ENCODE data around the gene NFE2L1.

GRCh38 chr17:48004983-48005382 is 43.2 kb upstream of the NFE2L1 start:
- TF ChIP-seq, protein P1, sequence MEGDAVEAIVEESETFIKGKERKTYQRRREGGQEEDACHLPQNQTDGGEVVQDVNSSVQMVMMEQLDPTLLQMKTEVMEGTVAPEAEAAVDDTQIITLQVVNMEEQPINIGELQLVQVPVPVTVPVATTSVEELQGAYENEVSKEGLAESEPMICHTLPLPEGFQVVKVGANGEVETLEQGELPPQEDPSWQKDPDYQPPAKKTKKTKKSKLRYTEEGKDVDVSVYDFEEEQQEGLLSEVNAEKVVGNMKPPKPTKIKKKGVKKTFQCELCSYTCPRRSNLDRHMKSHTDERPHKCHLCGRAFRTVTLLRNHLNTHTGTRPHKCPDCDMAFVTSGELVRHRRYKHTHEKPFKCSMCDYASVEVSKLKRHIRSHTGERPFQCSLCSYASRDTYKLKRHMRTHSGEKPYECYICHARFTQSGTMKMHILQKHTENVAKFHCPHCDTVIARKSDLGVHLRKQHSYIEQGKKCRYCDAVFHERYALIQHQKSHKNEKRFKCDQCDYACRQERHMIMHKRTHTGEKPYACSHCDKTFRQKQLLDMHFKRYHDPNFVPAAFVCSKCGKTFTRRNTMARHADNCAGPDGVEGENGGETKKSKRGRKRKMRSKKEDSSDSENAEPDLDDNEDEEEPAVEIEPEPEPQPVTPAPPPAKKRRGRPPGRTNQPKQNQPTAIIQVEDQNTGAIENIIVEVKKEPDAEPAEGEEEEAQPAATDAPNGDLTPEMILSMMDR (IDR thresholded peaks at IDR 0.05): no peak
- TF ChIP-seq POLR2AphosphoS5 (IDR thresholded peaks at IDR 0.05; ENCODE audit: low read depth, low read length): no peak
- no peak for TF ChIP-seq USF2 (IDR thresholded peaks at IDR 0.05; ENCODE audit: borderline replicate concordance, low read depth, low read length)
- TF ChIP-seq GABPA (IDR thresholded peaks at IDR 0.05; ENCODE audit: low read depth): no peak
- TF ChIP-seq, protein P2, sequence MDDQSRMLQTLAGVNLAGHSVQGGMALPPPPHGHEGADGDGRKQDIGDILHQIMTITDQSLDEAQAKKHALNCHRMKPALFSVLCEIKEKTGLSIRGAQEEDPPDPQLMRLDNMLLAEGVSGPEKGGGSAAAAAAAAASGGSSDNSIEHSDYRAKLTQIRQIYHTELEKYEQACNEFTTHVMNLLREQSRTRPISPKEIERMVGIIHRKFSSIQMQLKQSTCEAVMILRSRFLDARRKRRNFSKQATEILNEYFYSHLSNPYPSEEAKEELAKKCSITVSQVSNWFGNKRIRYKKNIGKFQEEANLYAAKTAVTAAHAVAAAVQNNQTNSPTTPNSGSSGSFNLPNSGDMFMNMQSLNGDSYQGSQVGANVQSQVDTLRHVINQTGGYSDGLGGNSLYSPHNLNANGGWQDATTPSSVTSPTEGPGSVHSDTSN (IDR thresholded peaks at IDR 0.05): no peak
- TF ChIP-seq RFX5 (IDR thresholded peaks at IDR 0.05; ENCODE audit: low read length): no peak
- TF ChIP-seq EZH2phosphoT487 (IDR thresholded peaks at IDR 0.05; ENCODE audit: borderline replicate concordance, low read depth): no peak
- TF ChIP-seq TAF1 (IDR thresholded peaks at IDR 0.05; ENCODE audit: borderline replicate concordance, low read depth, low read length): no peak
- TF ChIP-seq, protein P3, sequence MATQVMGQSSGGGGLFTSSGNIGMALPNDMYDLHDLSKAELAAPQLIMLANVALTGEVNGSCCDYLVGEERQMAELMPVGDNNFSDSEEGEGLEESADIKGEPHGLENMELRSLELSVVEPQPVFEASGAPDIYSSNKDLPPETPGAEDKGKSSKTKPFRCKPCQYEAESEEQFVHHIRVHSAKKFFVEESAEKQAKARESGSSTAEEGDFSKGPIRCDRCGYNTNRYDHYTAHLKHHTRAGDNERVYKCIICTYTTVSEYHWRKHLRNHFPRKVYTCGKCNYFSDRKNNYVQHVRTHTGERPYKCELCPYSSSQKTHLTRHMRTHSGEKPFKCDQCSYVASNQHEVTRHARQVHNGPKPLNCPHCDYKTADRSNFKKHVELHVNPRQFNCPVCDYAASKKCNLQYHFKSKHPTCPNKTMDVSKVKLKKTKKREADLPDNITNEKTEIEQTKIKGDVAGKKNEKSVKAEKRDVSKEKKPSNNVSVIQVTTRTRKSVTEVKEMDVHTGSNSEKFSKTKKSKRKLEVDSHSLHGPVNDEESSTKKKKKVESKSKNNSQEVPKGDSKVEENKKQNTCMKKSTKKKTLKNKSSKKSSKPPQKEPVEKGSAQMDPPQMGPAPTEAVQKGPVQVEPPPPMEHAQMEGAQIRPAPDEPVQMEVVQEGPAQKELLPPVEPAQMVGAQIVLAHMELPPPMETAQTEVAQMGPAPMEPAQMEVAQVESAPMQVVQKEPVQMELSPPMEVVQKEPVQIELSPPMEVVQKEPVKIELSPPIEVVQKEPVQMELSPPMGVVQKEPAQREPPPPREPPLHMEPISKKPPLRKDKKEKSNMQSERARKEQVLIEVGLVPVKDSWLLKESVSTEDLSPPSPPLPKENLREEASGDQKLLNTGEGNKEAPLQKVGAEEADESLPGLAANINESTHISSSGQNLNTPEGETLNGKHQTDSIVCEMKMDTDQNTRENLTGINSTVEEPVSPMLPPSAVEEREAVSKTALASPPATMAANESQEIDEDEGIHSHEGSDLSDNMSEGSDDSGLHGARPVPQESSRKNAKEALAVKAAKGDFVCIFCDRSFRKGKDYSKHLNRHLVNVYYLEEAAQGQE (IDR thresholded peaks at IDR 0.05; ENCODE audit: low read depth, low read length): no peak
- no peak for TF ChIP-seq JUND (IDR thresholded peaks at IDR 0.05)
- TF ChIP-seq YY1 (IDR thresholded peaks at IDR 0.05; ENCODE audit: low read depth): no peak
- no peak for TF ChIP-seq EP300 (IDR thresholded peaks at IDR 0.05; ENCODE audit: borderline replicate concordance in 1 of 2, low read depth in 1 of 2, low read length in 1 of 2)

Data from SK-N-SH (cell line).